HG03175 (cell line): ENCODE results near the gene RFNG.
A peak's percentile ranks its signal among the peaks of the same experiment; 100 is the strongest.

ENCODE experiments used
- ATAC-seq: cut with Tn5 transposase; IDR thresholded peaks from one replicate; pipeline ENCODE4 v1.9.1; 2021; ENCODE audit warnings: mild to moderate bottlenecking, moderate library complexity; ENCODE audit not compliant: unreplicated experiment

RFNG gene

GRCh38 chr17:82029990-82030469, 21.6 kb downstream of the RFNG start:
- no peak for ATAC-seq

GRCh38 chr17:82029391-82029790, 22.2 kb downstream of the RFNG start:
- ATAC-seq, result no peak

- no peak for ATAC-seq
Observed at GRCh38 chr17:82028966-82029365, 22.6 kb downstream of the RFNG start.

GRCh38 chr17:82028246-82028645, 23.4 kb downstream of the RFNG start:
- no peak for ATAC-seq

GRCh38 chr17:82025401-82026107, 26.1 kb downstream of the RFNG start:
- ATAC-seq, result no peak

- ATAC-seq, result no peak
Observed at GRCh38 chr17:82024859-82025258, 26.8 kb downstream of the RFNG start.

GRCh38 chr17:82023447-82024241, 28.0 kb downstream of the RFNG start:
- ATAC-seq, result peak; percentile 2

GRCh38 chr17:82022981-82023446, 28.6 kb downstream of the RFNG start, which contains the start of gene LRRC45:
LRRC45 (plus strand) TSS chr17:82023305; CDS start chr17:82023644, 339 bp downstream.
- ATAC-seq, result peak; percentile 91

- ATAC-seq, result no peak
Observed at GRCh38 chr17:82022310-82022980, 29.2 kb downstream of the RFNG start, which contains the start of gene CENPX. CENPX (minus strand) TSS chr17:82022878; CDS start chr17:82022861, 17 bp downstream.

GRCh38 chr17:82021900-82022309, 29.7 kb downstream of the RFNG start:
- ATAC-seq, result no peak

GRCh38 chr17:82021107-82021899, 30.3 kb downstream of the RFNG start:
- ATAC-seq, result no peak

GRCh38 chr17:82020572-82021106, 31.0 kb downstream of the RFNG start:
- no peak for ATAC-seq

GRCh38 chr17:82019690-82020571, 31.7 kb downstream of the RFNG start:
- no peak for ATAC-seq

- no peak for ATAC-seq
Observed at GRCh38 chr17:82018989-82019689, 32.5 kb downstream of the RFNG start.

GRCh38 chr17:82018152-82018988, 33.2 kb downstream of the RFNG start:
- no peak for ATAC-seq

- ATAC-seq, result no peak
Observed at GRCh38 chr17:82017612-82018151, 33.9 kb downstream of the RFNG start.

- ATAC-seq, result no peak
Observed at GRCh38 chr17:82016875-82017459, 34.6 kb downstream of the RFNG start.
